Measurements from ENCODE around the gene TMCO4. TPM values are rescaled to one million over a fixed set of nuclear protein-coding genes. Genes with fewer than 3 reads are reported as not detected.
"Not testable (repeated sequence)": the region's sequence is repeated elsewhere in the genome, so short reads cannot be mapped to it uniquely, and the experiment has no call there.

TMCO4 gene
- polyA plus RNA-seq (2013, experiment 1 of 4) = 0.69 TPM
- 0.36 TPM for polyA plus RNA-seq (2013, experiment 2 of 4)
- polyA plus RNA-seq (2013, experiment 3 of 4) = 0.85 TPM
- 0.24 TPM for polyA plus RNA-seq (2013, experiment 4 of 4)

DNA sequence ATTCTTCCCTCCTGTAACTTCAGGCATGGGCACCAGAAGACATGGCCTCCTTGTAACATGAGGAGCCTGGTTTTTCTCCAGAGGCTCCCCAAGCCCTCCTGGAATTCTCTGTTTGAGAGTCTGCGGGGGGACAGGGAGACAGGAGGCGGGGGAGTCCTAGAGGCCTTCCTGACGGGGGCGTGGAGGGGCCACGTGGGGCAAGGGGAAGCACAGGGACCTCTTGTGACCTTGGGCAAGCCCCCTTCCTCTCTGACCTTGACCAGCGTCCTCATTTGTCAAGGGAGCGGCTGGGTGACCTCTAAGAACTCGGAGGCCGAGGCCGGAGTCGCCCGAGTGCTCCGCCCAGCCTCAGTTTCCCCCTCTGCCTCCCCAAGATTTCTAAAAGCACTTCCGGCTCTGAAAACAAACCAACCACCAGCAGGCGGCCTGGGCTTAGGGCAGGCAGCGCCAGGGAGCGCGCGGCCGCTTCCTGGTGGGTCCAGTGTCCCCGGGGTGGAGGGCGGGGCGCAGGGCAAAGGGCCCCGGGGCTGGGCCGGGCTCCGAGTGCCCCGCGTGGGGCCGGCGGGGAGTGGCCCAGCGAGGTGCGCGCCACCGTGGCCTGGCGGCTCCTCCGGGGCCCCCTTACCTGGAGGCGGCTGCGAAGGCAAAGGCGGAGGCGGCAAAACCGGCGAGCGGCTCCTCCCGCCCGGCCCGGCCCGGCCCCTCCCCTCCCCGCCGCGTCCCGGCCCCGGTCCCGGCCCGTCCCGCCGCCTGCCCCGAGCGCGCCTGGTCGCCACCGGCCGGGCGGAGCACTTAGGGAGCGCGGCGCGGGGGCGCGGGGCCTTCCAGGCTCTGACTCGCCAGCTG, at the start of gene TMCO4:
TMCO4 (minus strand) TSS at position 687 of the 846 bp plus-strand sequence. CDS start 19,158 bp downstream, outside the sequence.
- Histone ChIP-seq H3K4me1 (ENCODE audit: control insufficient read depth, insufficient read depth, low read length) (no peaks in the 10 kb centered on the region), H3K27ac (ENCODE audit: insufficient read depth, low read depth, low read length, poor library complexity, severe bottlenecking) (no peak within 1 kb of the TSS), H3K4me3 (ENCODE audit: insufficient read depth, low read depth, low read length) (peak within 1 kb of the TSS; percentile 42), H3K9me3 (ENCODE audit: control insufficient read depth, low read length) (no peaks in the 10 kb centered on the region), H3K27me3 (ENCODE audit: control insufficient read depth, insufficient read depth, low read length, poor library complexity, severe bottlenecking) (peaks cover 38% of the 10 kb centered on the region), H3K36me3 (ENCODE audit: control insufficient read depth, insufficient read depth, low read length) (no peaks in the 10 kb centered on the region)
- WGBS, 2 experiments = 9 to 10% methylated on average over 70 of the region's 70 CpGs

- not testable (repeated sequence) for H3K9me3 ChIP-seq (ENCODE audit: control insufficient read depth, low read length); H3K27ac ChIP-seq (ENCODE audit: insufficient read depth, low read depth, low read length, poor library complexity, severe bottlenecking); H3K4me1 ChIP-seq (ENCODE audit: control insufficient read depth, insufficient read depth, low read length); H3K4me3 ChIP-seq (ENCODE audit: insufficient read depth, low read depth, low read length); H3K27me3 ChIP-seq (ENCODE audit: control insufficient read depth, insufficient read depth, low read length, poor library complexity, severe bottlenecking); H3K36me3 ChIP-seq (ENCODE audit: control insufficient read depth, insufficient read depth, low read length)
- 89 to 91% methylated on average over 3 of the region's 3 CpGs for WGBS, 2 experiments
Observed at GRCh38 chr1:19849307-19849706, 49.6 kb upstream of the TMCO4 start.

- not testable (repeated sequence) for H3K27me3 ChIP-seq (ENCODE audit: control insufficient read depth, insufficient read depth, low read length, poor library complexity, severe bottlenecking); H3K9me3 ChIP-seq (ENCODE audit: control insufficient read depth, low read length); H3K4me3 ChIP-seq (ENCODE audit: insufficient read depth, low read depth, low read length); H3K36me3 ChIP-seq (ENCODE audit: control insufficient read depth, insufficient read depth, low read length); H3K4me1 ChIP-seq (ENCODE audit: control insufficient read depth, insufficient read depth, low read length); H3K27ac ChIP-seq (ENCODE audit: insufficient read depth, low read depth, low read length, poor library complexity, severe bottlenecking)
- 88 to 92% methylated on average over 9 of the region's 9 CpGs for WGBS, 2 experiments
Observed at GRCh38 chr1:19847334-19847733, 47.6 kb upstream of the TMCO4 start.

GRCh38 chr1:19846338-19846737, 46.6 kb upstream of the TMCO4 start:
- no peak overlapping the region for H3K27ac ChIP-seq (ENCODE audit: insufficient read depth, low read depth, low read length, poor library complexity, severe bottlenecking)
- no peaks in the 10 kb centered on the region for H3K27me3 ChIP-seq (ENCODE audit: control insufficient read depth, insufficient read depth, low read length, poor library complexity, severe bottlenecking)
- no peaks in the 10 kb centered on the region for H3K9me3 ChIP-seq (ENCODE audit: control insufficient read depth, low read length)
- 89 to 96% methylated on average over 3 of the region's 3 CpGs for WGBS, 2 experiments
- H3K4me1 ChIP-seq (ENCODE audit: control insufficient read depth, insufficient read depth, low read length) = no peaks in the 10 kb centered on the region
- H3K4me3 ChIP-seq (ENCODE audit: insufficient read depth, low read depth, low read length) = no peak overlapping the region
- H3K36me3 ChIP-seq (ENCODE audit: control insufficient read depth, insufficient read depth, low read length) = no peaks in the 10 kb centered on the region

DNA sequence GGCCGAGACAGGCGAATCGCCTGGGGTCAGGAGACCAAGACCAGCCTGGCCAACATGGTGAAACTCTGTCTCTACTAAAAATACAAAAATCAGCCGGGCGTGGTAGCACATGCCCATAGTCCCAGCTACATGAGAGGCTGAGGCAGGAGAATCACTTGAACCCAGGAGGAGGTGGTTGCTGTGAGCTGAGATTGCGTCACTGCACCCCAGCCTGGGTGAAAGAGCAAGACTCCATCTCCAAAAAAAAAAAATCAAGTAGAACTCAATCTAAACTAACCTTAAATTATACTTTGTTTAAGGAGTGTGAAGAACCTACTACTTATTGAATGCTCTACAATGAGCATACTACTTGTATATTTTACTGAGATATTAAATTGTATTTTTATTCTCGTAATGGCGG, 45.8 kb upstream of the TMCO4 start:
- H3K4me3 ChIP-seq (ENCODE audit: insufficient read depth, low read depth, low read length) = no peak overlapping the region
- H3K4me1 ChIP-seq (ENCODE audit: control insufficient read depth, insufficient read depth, low read length) = no peaks in the 10 kb centered on the region
- WGBS, 2 experiments = 91% methylated on average over 7 to 8 of the region's 8 CpGs
- H3K27me3 ChIP-seq (ENCODE audit: control insufficient read depth, insufficient read depth, low read length, poor library complexity, severe bottlenecking) = no peaks in the 10 kb centered on the region
- H3K9me3 ChIP-seq (ENCODE audit: control insufficient read depth, low read length) = no peaks in the 10 kb centered on the region
- H3K36me3 ChIP-seq (ENCODE audit: control insufficient read depth, insufficient read depth, low read length) = no peaks in the 10 kb centered on the region
- no peak overlapping the region for H3K27ac ChIP-seq (ENCODE audit: insufficient read depth, low read depth, low read length, poor library complexity, severe bottlenecking)

GRCh38 chr1:19844731-19845495, 45.2 kb upstream of the TMCO4 start:
- Histone ChIP-seq H3K4me3 (ENCODE audit: insufficient read depth, low read depth, low read length) (no peak overlapping the region), H3K4me1 (ENCODE audit: control insufficient read depth, insufficient read depth, low read length) (no peaks in the 10 kb centered on the region), H3K27me3 (ENCODE audit: control insufficient read depth, insufficient read depth, low read length, poor library complexity, severe bottlenecking) (no peaks in the 10 kb centered on the region), H3K27ac (ENCODE audit: insufficient read depth, low read depth, low read length, poor library complexity, severe bottlenecking) (no peak overlapping the region), H3K36me3 (ENCODE audit: control insufficient read depth, insufficient read depth, low read length) (no peaks in the 10 kb centered on the region), H3K9me3 (ENCODE audit: control insufficient read depth, low read length) (no peaks in the 10 kb centered on the region)
- WGBS, 2 experiments = 73 to 74% methylated on average over 10 to 11 of the region's 11 CpGs

GRCh38 chr1:19840228-19840627, 40.5 kb upstream of the TMCO4 start:
- Histone ChIP-seq H3K27ac (ENCODE audit: insufficient read depth, low read depth, low read length, poor library complexity, severe bottlenecking) (no peak overlapping the region), H3K36me3 (ENCODE audit: control insufficient read depth, insufficient read depth, low read length) (no peaks in the 10 kb centered on the region), H3K4me3 (ENCODE audit: insufficient read depth, low read depth, low read length) (no peak overlapping the region), H3K9me3 (ENCODE audit: control insufficient read depth, low read length) (no peaks in the 10 kb centered on the region), H3K4me1 (ENCODE audit: control insufficient read depth, insufficient read depth, low read length) (no peaks in the 10 kb centered on the region), H3K27me3 (ENCODE audit: control insufficient read depth, insufficient read depth, low read length, poor library complexity, severe bottlenecking) (no peaks in the 10 kb centered on the region)

- no peak overlapping the region for H3K4me3 ChIP-seq (ENCODE audit: insufficient read depth, low read depth, low read length)
- H3K27ac ChIP-seq (ENCODE audit: insufficient read depth, low read depth, low read length, poor library complexity, severe bottlenecking) = no peak overlapping the region
- H3K9me3 ChIP-seq (ENCODE audit: control insufficient read depth, low read length) = no peaks in the 10 kb centered on the region
- no peaks in the 10 kb centered on the region for H3K36me3 ChIP-seq (ENCODE audit: control insufficient read depth, insufficient read depth, low read length)
- H3K27me3 ChIP-seq (ENCODE audit: control insufficient read depth, insufficient read depth, low read length, poor library complexity, severe bottlenecking) = no peaks in the 10 kb centered on the region
- 88 to 89% methylated on average over 2 of the region's 2 CpGs for WGBS, 2 experiments
- H3K4me1 ChIP-seq (ENCODE audit: control insufficient read depth, insufficient read depth, low read length) = no peaks in the 10 kb centered on the region
Observed at GRCh38 chr1:19837866-19838265, 38.1 kb upstream of the TMCO4 start.

GRCh38 chr1:19835578-19835977, 35.9 kb upstream of the TMCO4 start:
- no peaks in the 10 kb centered on the region for H3K9me3 ChIP-seq (ENCODE audit: control insufficient read depth, low read length)
- H3K4me3 ChIP-seq (ENCODE audit: insufficient read depth, low read depth, low read length) = no peak overlapping the region
- 95 to 96% methylated on average over 4 of the region's 4 CpGs for WGBS, 2 experiments
- H3K27ac ChIP-seq (ENCODE audit: insufficient read depth, low read depth, low read length, poor library complexity, severe bottlenecking) = no peak overlapping the region
- H3K4me1 ChIP-seq (ENCODE audit: control insufficient read depth, insufficient read depth, low read length) = no peaks in the 10 kb centered on the region
- H3K36me3 ChIP-seq (ENCODE audit: control insufficient read depth, insufficient read depth, low read length) = no peaks in the 10 kb centered on the region
- H3K27me3 ChIP-seq (ENCODE audit: control insufficient read depth, insufficient read depth, low read length, poor library complexity, severe bottlenecking) = no peaks in the 10 kb centered on the region

DNA sequence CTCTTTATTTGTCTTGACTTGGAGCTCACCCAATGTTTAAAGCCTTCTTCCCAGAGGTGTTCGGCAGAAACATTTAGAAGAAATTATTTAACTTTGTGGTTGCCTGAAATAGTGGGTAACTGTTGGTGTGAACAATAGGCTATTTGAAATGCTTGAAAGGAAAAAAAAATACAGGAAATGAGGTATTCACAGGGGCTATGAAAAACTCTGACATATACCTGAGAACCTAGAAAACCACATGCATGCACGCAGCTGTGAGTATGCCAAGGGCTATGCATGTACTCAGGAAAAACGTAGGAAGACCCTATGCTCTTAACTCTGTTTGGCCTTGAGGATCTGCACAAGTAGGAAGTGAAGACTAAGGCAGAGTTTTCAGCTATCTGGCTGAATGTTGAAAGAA, 31.7 kb upstream of the TMCO4 start:
- Histone ChIP-seq H3K27me3 (ENCODE audit: control insufficient read depth, insufficient read depth, low read length, poor library complexity, severe bottlenecking) (no peaks in the 10 kb centered on the region), H3K4me3 (ENCODE audit: insufficient read depth, low read depth, low read length) (no peak overlapping the region), H3K27ac (ENCODE audit: insufficient read depth, low read depth, low read length, poor library complexity, severe bottlenecking) (no peak overlapping the region), H3K4me1 (ENCODE audit: control insufficient read depth, insufficient read depth, low read length) (no peaks in the 10 kb centered on the region), H3K9me3 (ENCODE audit: control insufficient read depth, low read length) (no peaks in the 10 kb centered on the region), H3K36me3 (ENCODE audit: control insufficient read depth, insufficient read depth, low read length) (no peaks in the 10 kb centered on the region)
- 85 to 91% methylated on average over 3 of the region's 3 CpGs for WGBS, 2 experiments
